ENCODE measurements around the gene CDK2AP2.

DNA sequence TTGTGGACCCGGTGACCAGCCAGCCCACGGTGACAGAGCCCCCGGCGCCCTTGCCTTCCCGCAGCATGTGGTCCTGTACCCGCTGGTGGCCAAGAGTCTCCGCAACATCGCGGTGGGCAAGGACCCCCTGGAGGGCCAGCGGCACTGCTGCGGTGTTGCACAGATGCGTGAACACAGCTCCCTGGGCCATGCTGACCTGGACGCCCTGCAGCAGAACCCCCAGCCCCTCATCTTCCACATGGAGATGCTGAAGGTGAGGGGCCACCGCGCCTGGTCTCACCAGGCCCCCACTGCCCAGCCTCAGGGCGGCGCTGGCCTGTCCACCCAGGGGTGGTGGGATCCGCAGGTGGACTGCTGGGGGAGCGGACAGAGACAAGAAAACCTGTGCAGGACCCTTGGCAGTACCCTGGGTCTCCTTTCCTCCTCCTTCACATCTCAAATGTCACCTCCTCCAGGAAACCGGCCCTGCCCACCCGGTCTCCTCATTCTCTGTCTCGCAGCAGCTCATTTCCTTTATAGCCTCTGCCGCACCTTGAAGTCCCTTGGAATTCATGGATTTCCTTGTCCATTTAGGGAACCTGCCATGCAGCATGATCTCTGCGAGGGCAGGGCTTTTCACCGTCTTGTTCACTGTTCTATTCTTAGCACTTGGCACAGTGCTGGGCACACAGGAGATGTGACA is 18.6 kb downstream of the CDK2AP2 start:
- TF ChIP-seq POLR2AphosphoS5 (IDR thresholded peaks at IDR 0.05) (no peak), CTCF (IDR thresholded peaks at IDR 0.05) (no peak), POLR2A (IDR thresholded peaks at IDR 0.05) (no peak), EP300 (IDR thresholded peaks at IDR 0.05) (no peak)
